ENCODE results near the gene VPS41.

The VPS41 gene

DNA sequence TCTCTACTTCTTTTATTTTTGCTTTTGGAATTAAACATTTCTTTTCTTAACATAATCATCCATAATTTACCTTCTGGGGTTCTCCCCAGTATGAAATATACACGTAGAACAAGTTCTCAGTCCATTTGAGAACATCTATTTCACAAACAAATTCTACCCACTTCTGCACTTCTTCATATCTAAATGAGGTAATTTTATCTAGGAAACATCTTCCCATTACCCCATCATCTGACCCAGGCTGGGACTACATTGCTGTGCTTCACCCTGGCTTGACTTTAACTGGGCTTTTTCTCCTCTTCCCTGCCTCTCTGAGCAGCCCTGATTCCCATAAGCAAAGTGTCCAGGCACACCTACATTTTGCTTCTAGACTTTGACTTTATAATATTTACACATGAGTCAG is 234.5 kb downstream of the VPS41 start:
- TF ChIP-seq, protein P1, sequence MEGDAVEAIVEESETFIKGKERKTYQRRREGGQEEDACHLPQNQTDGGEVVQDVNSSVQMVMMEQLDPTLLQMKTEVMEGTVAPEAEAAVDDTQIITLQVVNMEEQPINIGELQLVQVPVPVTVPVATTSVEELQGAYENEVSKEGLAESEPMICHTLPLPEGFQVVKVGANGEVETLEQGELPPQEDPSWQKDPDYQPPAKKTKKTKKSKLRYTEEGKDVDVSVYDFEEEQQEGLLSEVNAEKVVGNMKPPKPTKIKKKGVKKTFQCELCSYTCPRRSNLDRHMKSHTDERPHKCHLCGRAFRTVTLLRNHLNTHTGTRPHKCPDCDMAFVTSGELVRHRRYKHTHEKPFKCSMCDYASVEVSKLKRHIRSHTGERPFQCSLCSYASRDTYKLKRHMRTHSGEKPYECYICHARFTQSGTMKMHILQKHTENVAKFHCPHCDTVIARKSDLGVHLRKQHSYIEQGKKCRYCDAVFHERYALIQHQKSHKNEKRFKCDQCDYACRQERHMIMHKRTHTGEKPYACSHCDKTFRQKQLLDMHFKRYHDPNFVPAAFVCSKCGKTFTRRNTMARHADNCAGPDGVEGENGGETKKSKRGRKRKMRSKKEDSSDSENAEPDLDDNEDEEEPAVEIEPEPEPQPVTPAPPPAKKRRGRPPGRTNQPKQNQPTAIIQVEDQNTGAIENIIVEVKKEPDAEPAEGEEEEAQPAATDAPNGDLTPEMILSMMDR (IDR thresholded peaks at IDR 0.05; ENCODE audit: low read depth, low read length, missing control alignments), result no peak
- no peak overlapping the region for H3K4me3 ChIP-seq (ENCODE audit: low read depth, low read length)
- DNase-seq (ENCODE audit: low read depth), result no peak

DNA sequence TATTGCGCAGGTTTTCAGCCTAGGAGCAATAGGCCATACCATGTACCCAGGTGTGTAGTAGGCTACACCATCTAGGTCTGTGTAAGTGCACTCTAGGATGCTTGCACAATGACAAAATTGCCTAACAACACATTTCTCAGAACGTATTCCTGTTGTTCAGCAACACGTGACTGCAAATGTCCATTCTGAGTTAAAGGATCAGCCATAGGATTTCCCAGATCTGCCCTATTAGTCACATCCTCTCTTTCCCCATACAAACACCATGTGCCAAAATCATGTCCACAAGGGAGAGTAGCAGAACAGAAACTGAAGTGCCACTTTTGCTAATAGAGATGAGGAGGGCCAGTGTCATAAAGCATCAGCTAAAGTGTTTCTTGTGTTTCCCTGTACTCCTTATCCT is 235.2 kb downstream of the VPS41 start:
- H3K4me3 ChIP-seq (ENCODE audit: low read depth, low read length), result no peak overlapping the region
- no peak for DNase-seq (ENCODE audit: low read depth)
- TF ChIP-seq, protein P1 (IDR thresholded peaks at IDR 0.05; ENCODE audit: low read depth, low read length, missing control alignments), result no peak

All from GM12864 (cell line).